Stimulated activated CD8-positive, alpha-beta memory T cell treated with anti-CD3 and anti-CD28 coated beads, Interleukin-15, amount 100 ng/mL, for 4 hours (primary cell): Measurements from ENCODE around the gene TSGA10IP.

Experiments
- DNase-seq, 2 donors: peaks; one replicate each; pipeline ENCODE4 v3.0.0-alpha.2; 2020; ENCODE audit warnings: low read depth in 2 of 2

Gene TSGA10IP

GRCh38 chr11:65945430-65945911, at the start of gene TSGA10IP:
Gene TSGA10IP, plus strand, starts transcription at chr11:65945480. Its CDS starts 196 bp downstream, at chr11:65945676.
- DNase-seq = no peak

- DNase-seq = no peak
Measured at GRCh38 chr11:65895482-65895981, 49.7 kb upstream of the TSGA10IP start.

- DNase-seq = no peak
Measured at GRCh38 chr11:65896034-65896999, 49.0 kb upstream of the TSGA10IP start.

GRCh38 chr11:65897020-65897471, 48.2 kb upstream of the TSGA10IP start:
- no peak for DNase-seq

GRCh38 chr11:65898656-65899355, 46.5 kb upstream of the TSGA10IP start:
- no peak for DNase-seq

- DNase-seq = peak; percentile 67 to 68
Measured at GRCh38 chr11:65899356-65900124, 45.7 kb upstream of the TSGA10IP start.

- DNase-seq = peak; percentile 90 to 91
Measured at GRCh38 chr11:65900125-65900898, 45.0 kb upstream of the TSGA10IP start, which contains the start of gene FOSL1. Gene FOSL1, minus strand, starts transcription at chr11:65900388. Its CDS starts 49 bp downstream, at chr11:65900339.

- DNase-seq = no peak
Measured at GRCh38 chr11:65900899-65901180, 44.4 kb upstream of the TSGA10IP start.

GRCh38 chr11:65903068-65903481, 42.2 kb upstream of the TSGA10IP start:
- no peak for DNase-seq

GRCh38 chr11:65903715-65904114, 41.6 kb upstream of the TSGA10IP start:
- no peak for DNase-seq

- no peak for DNase-seq
Measured at GRCh38 chr11:65906602-65907001, 38.7 kb upstream of the TSGA10IP start.

- no peak for DNase-seq
Measured at GRCh38 chr11:65907878-65908277, 37.4 kb upstream of the TSGA10IP start.

GRCh38 chr11:65911682-65912568, 33.4 kb upstream of the TSGA10IP start:
- no peak for DNase-seq

GRCh38 chr11:65912845-65913244, 32.4 kb upstream of the TSGA10IP start:
- DNase-seq = no peak

- no peak for DNase-seq
Measured at GRCh38 chr11:65915101-65915820, 30.0 kb upstream of the TSGA10IP start.

GRCh38 chr11:65915821-65916251, 29.4 kb upstream of the TSGA10IP start:
- DNase-seq = no peak

- no peak for DNase-seq
Measured at GRCh38 chr11:65916391-65916790, 28.9 kb upstream of the TSGA10IP start.

- DNase-seq = no peak
Measured at GRCh38 chr11:65917077-65917433, 28.2 kb upstream of the TSGA10IP start.
